Measurements from ENCODE around the gene ASCL2.

ASCL2 gene

GRCh38 chr11:2308713-2309112 lies 38.3 kb upstream of the ASCL2 start:
- no peaks in the 10 kb centered on the region for H3K36me3 ChIP-seq (ENCODE audit: control insufficient read depth in 1 of 2, insufficient read depth in 2 of 2, low read length in 2 of 2)
- no peaks in the 10 kb centered on the region for H3K79me2 ChIP-seq (ENCODE audit: control insufficient read depth, insufficient read depth, low read length, poor library complexity)
- H2AK5ac ChIP-seq (ENCODE audit: low read length): no peak overlapping the region
- no peaks in the 10 kb centered on the region for H3K4me1 ChIP-seq (ENCODE audit: control insufficient read depth in 1 of 2, insufficient read depth in 2 of 2, low read length in 2 of 2)
- H3K4me3 ChIP-seq (ENCODE audit: low read depth, low read length): no peak overlapping the region
- no peak overlapping the region for H2BK5ac ChIP-seq (ENCODE audit: low read depth, low read length, poor library complexity)
- no CpG with 5 or more reads among the region's 7 CpGs for WGBS (ENCODE audit: extremely low coverage, insufficient coverage, insufficient read length)
- no peak overlapping the region for H4K12ac ChIP-seq (ENCODE audit: low read depth, low read length)
- no peak overlapping the region for H3K4me2 ChIP-seq (ENCODE audit: low read length)
- no peak overlapping the region for H4K8ac ChIP-seq (ENCODE audit: low read depth, low read length)
- H3K4ac ChIP-seq (ENCODE audit: low read depth, low read length): no peak overlapping the region
- H3K27ac ChIP-seq (ENCODE audit: low read depth, low read length): no peak overlapping the region
- H4K91ac ChIP-seq (ENCODE audit: low read depth, low read length): no peak overlapping the region
- H2BK12ac ChIP-seq (ENCODE audit: low read length): no peak overlapping the region
- peaks cover 4% of the 10 kb centered on the region for H3K9me3 ChIP-seq (ENCODE audit: insufficient read depth, low read depth, low read length)
- no peak overlapping the region for H3K14ac ChIP-seq (ENCODE audit: low read length)
- DNase-seq: no peak
- H2AFZ ChIP-seq (ENCODE audit: insufficient read depth, low read length, poor library complexity): no peak overlapping the region
- H3K23ac ChIP-seq (ENCODE audit: low read length): no peak overlapping the region
- H3K9ac ChIP-seq (ENCODE audit: low read length): no peak overlapping the region
- no peak overlapping the region for H3K18ac ChIP-seq (ENCODE audit: low read length)
- H2BK120ac ChIP-seq (ENCODE audit: insufficient read depth, low read length, poor library complexity): no peak overlapping the region
- no peaks in the 10 kb centered on the region for H3K27me3 ChIP-seq (ENCODE audit: insufficient read depth, low read length)
- H3K79me1 ChIP-seq (ENCODE audit: low read length): no peaks in the 10 kb centered on the region

GRCh38 chr11:2307501-2308331 lies 37.3 kb upstream of the ASCL2 start:
- H3K79me2 ChIP-seq (ENCODE audit: control insufficient read depth, insufficient read depth, low read length, poor library complexity): no peaks in the 10 kb centered on the region
- no peaks in the 10 kb centered on the region for H3K36me3 ChIP-seq (ENCODE audit: control insufficient read depth in 1 of 2, insufficient read depth in 2 of 2, low read length in 2 of 2)
- no peak overlapping the region for H4K12ac ChIP-seq (ENCODE audit: low read depth, low read length)
- no peak overlapping the region for H3K4me3 ChIP-seq (ENCODE audit: low read depth, low read length)
- H3K4me2 ChIP-seq (ENCODE audit: low read length): no peak overlapping the region
- H3K14ac ChIP-seq (ENCODE audit: low read length): no peak overlapping the region
- H3K4ac ChIP-seq (ENCODE audit: low read depth, low read length): no peak overlapping the region
- DNase-seq: no peak
- peaks cover 2% of the 10 kb centered on the region for H3K9me3 ChIP-seq (ENCODE audit: insufficient read depth, low read depth, low read length)
- no peak overlapping the region for H3K9ac ChIP-seq (ENCODE audit: low read length)
- H2AK5ac ChIP-seq (ENCODE audit: low read length): no peak overlapping the region
- H3K27ac ChIP-seq (ENCODE audit: low read depth, low read length): no peak overlapping the region
- no peaks in the 10 kb centered on the region for H3K79me1 ChIP-seq (ENCODE audit: low read length)
- H2AFZ ChIP-seq (ENCODE audit: insufficient read depth, low read length, poor library complexity): no peak overlapping the region
- H3K23ac ChIP-seq (ENCODE audit: low read length): no peak overlapping the region
- WGBS (ENCODE audit: extremely low coverage, insufficient coverage, insufficient read length): no CpG with 5 or more reads among the region's 23 CpGs
- H3K18ac ChIP-seq (ENCODE audit: low read length): no peak overlapping the region
- H2BK12ac ChIP-seq (ENCODE audit: low read length): no peak overlapping the region
- H2BK5ac ChIP-seq (ENCODE audit: low read depth, low read length, poor library complexity): no peak overlapping the region
- no peak overlapping the region for H4K8ac ChIP-seq (ENCODE audit: low read depth, low read length)
- H2BK120ac ChIP-seq (ENCODE audit: insufficient read depth, low read length, poor library complexity): no peak overlapping the region
- no peaks in the 10 kb centered on the region for H3K27me3 ChIP-seq (ENCODE audit: insufficient read depth, low read length)
- H4K91ac ChIP-seq (ENCODE audit: low read depth, low read length): no peak overlapping the region
- no peaks in the 10 kb centered on the region for H3K4me1 ChIP-seq (ENCODE audit: control insufficient read depth in 1 of 2, insufficient read depth in 2 of 2, low read length in 2 of 2)

GRCh38 chr11:2306877-2307500 lies 36.6 kb upstream of the ASCL2 start:
- H3K79me1 ChIP-seq (ENCODE audit: low read length): no peaks in the 10 kb centered on the region
- no peak overlapping the region for H4K91ac ChIP-seq (ENCODE audit: low read depth, low read length)
- no peaks in the 10 kb centered on the region for H3K4me1 ChIP-seq (ENCODE audit: control insufficient read depth in 1 of 2, insufficient read depth in 2 of 2, low read length in 2 of 2)
- no peak overlapping the region for H3K9ac ChIP-seq (ENCODE audit: low read length)
- H3K4ac ChIP-seq (ENCODE audit: low read depth, low read length): no peak overlapping the region
- no peaks in the 10 kb centered on the region for H3K36me3 ChIP-seq (ENCODE audit: control insufficient read depth in 1 of 2, insufficient read depth in 2 of 2, low read length in 2 of 2)
- no peak overlapping the region for H2BK5ac ChIP-seq (ENCODE audit: low read depth, low read length, poor library complexity)
- no CpG with 5 or more reads among the region's 14 CpGs for WGBS (ENCODE audit: extremely low coverage, insufficient coverage, insufficient read length)
- H2AK5ac ChIP-seq (ENCODE audit: low read length): no peak overlapping the region
- H2BK120ac ChIP-seq (ENCODE audit: insufficient read depth, low read length, poor library complexity): no peak overlapping the region
- no peaks in the 10 kb centered on the region for H3K27me3 ChIP-seq (ENCODE audit: insufficient read depth, low read length)
- no peak overlapping the region for H3K23ac ChIP-seq (ENCODE audit: low read length)
- H3K79me2 ChIP-seq (ENCODE audit: control insufficient read depth, insufficient read depth, low read length, poor library complexity): no peaks in the 10 kb centered on the region
- no peak overlapping the region for H3K14ac ChIP-seq (ENCODE audit: low read length)
- DNase-seq: no peak
- H3K4me2 ChIP-seq (ENCODE audit: low read length): no peak overlapping the region
- H2AFZ ChIP-seq (ENCODE audit: insufficient read depth, low read length, poor library complexity): no peak overlapping the region
- H3K27ac ChIP-seq (ENCODE audit: low read depth, low read length): no peak overlapping the region
- no peak overlapping the region for H2BK12ac ChIP-seq (ENCODE audit: low read length)
- H3K9me3 ChIP-seq (ENCODE audit: insufficient read depth, low read depth, low read length): peaks cover 2% of the 10 kb centered on the region
- no peak overlapping the region for H3K18ac ChIP-seq (ENCODE audit: low read length)
- no peak overlapping the region for H3K4me3 ChIP-seq (ENCODE audit: low read depth, low read length)
- no peak overlapping the region for H4K8ac ChIP-seq (ENCODE audit: low read depth, low read length)
- no peak overlapping the region for H4K12ac ChIP-seq (ENCODE audit: low read depth, low read length)

- Histone ChIP-seq H3K27ac (ENCODE audit: low read depth, low read length) (no peak overlapping the region), H3K9ac (ENCODE audit: low read length) (no peak overlapping the region), H3K4me2 (ENCODE audit: low read length) (no peak overlapping the region)
Observed at GRCh38 chr11:2306452-2306823, 36.0 kb upstream of the ASCL2 start.

More at GRCh38 chr11:2306452-2306823, 36.0 kb upstream of the ASCL2 start:
- Histone ChIP-seq H3K23ac (ENCODE audit: low read length) (no peak overlapping the region), H2AFZ (ENCODE audit: insufficient read depth, low read length, poor library complexity) (no peak overlapping the region), H2BK5ac (ENCODE audit: low read depth, low read length, poor library complexity) (no peak overlapping the region), H4K12ac (ENCODE audit: low read depth, low read length) (no peak overlapping the region), H2BK12ac (ENCODE audit: low read length) (no peak overlapping the region), H3K79me2 (ENCODE audit: control insufficient read depth, insufficient read depth, low read length, poor library complexity) (no peaks in the 10 kb centered on the region), H4K8ac (ENCODE audit: low read depth, low read length) (no peak overlapping the region), H2BK120ac (ENCODE audit: insufficient read depth, low read length, poor library complexity) (no peak overlapping the region), H3K36me3 (ENCODE audit: control insufficient read depth in 1 of 2, insufficient read depth in 2 of 2, low read length in 2 of 2) (no peaks in the 10 kb centered on the region), H3K18ac (ENCODE audit: low read length) (no peak overlapping the region), H2AK5ac (ENCODE audit: low read length) (no peak overlapping the region), H3K27me3 (ENCODE audit: insufficient read depth, low read length) (no peaks in the 10 kb centered on the region), H3K4ac (ENCODE audit: low read depth, low read length) (no peak overlapping the region), H3K14ac (ENCODE audit: low read length) (no peak overlapping the region), H3K79me1 (ENCODE audit: low read length) (no peaks in the 10 kb centered on the region), H3K9me3 (ENCODE audit: insufficient read depth, low read depth, low read length) (peaks cover 2% of the 10 kb centered on the region), H3K4me1 (ENCODE audit: control insufficient read depth in 1 of 2, insufficient read depth in 2 of 2, low read length in 2 of 2) (no peaks in the 10 kb centered on the region), H4K91ac (ENCODE audit: low read depth, low read length) (no peak overlapping the region), H3K4me3 (ENCODE audit: low read depth, low read length) (no peak overlapping the region)
- no peak for DNase-seq
- no CpG with 5 or more reads among the region's 4 CpGs for WGBS (ENCODE audit: extremely low coverage, insufficient coverage, insufficient read length)
